Activated CD4-positive, CD25-positive, alpha-beta regulatory T cell (primary cell): ENCODE measurements around the gene MEG3.

Experiments used
- DNase-seq, 4 experiments: peaks; one replicate each; lab custom pipeline; 2025; lab: John Stamatoyannopoulos, UW

MEG3 gene

DNA sequence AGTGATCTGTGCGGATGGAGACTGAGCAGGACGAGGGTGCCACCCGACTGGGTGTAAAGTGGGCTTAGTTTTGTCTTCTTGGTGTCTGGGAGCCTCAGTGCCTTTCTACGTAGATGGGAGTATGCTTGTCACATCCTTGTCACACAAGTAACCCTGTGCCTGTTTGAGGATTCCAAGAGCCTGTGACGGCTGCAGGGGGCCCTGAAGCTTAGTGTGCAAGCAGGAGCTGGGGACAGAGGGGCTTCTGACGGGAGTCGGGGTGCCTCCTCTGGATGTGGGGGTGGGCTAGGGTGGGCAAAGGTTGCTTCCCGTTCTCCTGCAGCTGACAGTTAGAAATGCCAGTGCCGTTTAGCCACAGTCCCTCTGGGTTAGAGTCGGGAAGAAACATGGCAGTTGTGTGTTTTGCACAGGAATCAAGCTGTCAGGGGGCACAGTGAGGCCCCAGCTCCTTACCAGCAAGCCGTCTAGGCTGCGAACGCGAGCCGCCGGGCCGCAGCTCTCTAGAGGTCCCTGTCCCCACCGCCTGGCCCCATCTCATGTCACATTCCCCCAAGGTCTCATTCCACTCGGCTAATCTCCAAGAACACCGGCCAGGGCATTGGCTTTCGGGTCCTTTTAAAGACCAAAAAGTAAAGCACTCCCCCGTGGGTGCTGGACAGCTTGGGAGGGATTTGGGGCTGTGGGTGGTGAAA lies 70.6 kb downstream of the MEG3 start:
- no peak for DNase-seq

DNA sequence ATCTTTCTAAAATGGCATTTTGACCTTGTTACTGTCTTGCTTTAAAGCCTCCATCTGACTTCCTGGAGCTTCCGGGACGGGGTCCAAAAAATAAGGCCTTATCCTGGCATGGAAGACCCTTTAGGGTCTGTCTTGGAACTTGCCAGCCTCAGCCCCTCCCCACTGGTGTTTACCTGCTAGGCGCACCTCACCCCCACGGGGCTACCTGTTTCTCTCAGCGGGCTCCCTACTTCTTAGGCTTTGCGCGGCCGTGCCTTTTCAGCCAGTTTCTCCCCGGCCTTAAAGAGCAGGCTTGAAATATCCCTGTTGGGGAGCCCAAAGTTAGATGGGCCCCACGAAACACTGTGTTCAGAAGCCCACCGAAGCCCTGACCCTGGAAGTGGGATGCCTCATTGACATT lies 72.5 kb downstream of the MEG3 start:
- no peak for DNase-seq

DNA sequence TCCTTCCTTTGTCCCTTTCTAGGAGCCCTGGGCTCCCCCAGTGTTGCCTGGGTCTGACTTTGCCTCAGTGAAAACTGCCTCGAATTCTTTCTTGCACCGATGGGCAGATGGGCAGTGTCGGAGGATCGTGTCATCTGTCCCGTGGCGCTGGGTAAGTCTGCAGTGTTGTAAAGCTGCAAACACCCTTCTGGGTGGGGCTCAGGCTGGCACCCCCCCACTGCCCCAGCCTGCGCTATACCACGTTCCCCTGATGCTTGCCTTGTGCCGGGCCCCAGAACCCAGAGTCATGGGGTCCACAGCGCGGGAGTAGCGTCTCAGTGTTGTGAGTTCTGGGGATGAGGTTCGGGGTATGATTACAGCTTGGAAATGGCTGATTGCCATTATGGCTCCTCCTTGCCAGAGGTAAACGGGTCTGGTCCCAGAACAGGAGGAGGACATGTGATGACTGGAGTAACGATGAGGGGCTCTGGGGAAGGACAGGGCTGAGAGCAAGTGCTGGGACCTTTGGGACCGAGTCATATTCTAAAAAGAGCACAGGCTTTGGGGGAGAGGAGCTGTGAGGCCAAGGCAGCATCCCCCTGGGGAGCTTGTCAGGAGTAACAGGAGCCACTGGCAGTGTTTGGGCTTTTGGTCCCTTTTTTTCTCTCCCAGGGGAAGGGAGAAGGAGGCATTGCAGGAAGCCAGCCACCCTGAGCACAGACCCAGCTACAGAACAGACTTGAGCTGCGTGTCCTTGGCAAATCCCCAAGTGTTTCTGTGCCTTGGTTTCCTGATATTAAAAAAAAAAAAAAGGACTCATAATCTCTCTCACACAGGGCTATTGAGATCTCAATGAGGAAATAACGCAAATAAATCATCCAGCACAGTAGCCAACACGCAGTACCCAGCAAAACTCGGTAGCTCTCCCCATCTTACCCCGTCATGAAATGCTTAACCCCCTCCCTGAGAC lies 73.3 kb downstream of the MEG3 start:
- DNase-seq: no peak

DNA sequence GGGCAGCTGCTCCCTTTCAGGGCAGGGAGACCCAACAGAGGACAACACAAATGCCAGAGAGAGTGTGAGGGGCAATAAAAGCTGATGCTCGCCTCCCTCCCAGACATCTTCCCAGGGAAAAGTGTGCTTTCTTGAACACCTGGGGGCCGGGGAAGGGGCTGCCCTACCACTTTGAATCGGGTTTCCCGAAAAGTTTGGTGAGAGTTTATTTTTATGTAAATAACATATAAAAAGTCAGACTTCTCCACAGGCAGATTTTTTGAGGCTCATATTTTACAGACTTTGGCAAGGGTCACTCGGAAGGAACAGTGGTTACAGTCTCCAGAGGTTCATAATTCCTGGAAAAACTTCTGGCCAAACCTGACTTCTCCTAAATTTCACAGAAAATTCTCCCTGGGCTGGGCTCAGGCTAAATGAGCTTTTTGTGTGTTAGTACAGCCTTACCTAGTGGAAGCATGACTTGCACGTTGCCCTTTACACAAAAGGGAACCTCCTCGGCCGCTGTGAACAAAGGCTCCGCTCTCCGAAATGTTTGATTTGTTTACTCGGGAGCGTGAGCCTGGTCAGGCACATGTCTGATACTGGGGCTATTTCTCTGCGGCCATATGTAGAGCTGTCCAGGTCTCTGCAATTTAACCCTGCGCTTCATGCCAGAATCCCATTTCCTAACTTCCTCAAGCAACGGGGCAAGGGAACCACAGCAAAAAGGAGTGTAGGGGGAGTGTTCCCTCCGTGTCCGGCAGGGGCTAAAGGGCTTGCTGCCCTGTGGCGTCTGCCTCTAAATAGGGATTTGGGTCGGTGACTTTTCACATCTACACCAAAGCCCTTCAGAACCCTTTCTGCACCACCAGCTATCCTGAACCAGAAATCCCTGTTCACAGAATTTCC lies 74.2 kb downstream of the MEG3 start:
- no peak for DNase-seq

DNA sequence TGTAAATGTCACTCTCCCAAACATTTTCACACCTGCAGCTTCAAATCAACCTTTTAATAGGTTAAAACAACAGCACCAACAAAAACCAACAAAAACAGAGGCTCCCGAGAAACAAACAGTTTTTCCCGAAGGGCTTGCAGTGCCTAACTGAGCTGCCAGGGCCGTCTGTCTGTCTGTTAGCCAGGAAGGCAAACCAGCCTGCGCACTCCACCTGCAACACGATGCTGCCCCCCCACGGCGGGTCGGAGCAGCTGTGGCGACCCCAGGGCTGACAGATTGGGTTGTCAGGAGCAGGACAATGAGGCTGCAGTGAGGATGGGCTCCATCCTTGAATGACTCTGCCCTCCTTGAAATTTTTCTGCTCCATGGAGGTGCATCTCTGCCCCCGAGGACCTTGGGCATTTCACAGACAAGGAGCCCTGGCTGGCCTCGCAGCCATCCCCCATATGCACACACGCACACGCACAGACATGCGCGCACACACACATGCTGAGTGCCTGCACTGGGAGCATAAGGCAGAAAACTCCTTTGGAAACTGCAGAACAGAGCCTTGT lies 75.0 kb downstream of the MEG3 start:
- no peak for DNase-seq

DNA sequence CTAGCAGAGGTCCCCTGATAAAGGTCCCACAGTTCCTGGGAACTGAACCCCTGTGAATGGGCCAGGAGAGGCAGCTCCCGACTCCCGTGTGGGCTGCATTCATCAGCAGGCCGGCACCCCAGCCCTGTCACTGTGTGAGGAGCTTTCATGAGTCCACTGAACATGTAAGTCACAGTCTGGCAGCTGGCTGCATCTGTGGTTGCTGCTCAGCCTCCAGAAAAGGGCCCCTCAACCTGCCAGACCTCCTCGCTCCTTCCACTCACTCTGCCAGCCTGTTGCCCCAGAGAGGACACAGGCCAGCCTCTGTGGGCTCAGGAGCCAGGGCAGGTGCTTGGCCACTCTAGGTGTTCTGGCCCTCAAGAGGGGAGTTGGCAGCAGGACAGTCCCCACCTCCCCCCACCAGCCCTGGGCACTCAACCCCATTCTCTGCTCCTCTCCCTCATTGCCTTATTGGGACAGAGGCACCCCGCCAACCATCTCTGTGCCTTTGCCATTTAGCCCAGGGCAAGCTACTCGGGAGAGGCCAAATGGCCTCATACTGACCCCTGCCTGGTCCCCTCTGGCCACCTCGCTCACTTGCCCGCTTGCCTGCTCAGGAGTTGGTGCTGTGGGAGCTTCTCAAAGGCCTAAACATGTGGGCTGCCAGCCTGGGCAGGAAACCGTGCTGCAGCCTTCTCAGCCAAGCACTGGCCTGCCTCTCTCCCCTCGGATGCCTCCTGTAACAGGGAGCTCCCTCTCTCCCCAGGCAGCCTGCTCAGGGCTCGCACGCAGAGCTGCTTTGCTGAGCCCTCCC lies 75.7 kb downstream of the MEG3 start:
- no peak for DNase-seq

DNA sequence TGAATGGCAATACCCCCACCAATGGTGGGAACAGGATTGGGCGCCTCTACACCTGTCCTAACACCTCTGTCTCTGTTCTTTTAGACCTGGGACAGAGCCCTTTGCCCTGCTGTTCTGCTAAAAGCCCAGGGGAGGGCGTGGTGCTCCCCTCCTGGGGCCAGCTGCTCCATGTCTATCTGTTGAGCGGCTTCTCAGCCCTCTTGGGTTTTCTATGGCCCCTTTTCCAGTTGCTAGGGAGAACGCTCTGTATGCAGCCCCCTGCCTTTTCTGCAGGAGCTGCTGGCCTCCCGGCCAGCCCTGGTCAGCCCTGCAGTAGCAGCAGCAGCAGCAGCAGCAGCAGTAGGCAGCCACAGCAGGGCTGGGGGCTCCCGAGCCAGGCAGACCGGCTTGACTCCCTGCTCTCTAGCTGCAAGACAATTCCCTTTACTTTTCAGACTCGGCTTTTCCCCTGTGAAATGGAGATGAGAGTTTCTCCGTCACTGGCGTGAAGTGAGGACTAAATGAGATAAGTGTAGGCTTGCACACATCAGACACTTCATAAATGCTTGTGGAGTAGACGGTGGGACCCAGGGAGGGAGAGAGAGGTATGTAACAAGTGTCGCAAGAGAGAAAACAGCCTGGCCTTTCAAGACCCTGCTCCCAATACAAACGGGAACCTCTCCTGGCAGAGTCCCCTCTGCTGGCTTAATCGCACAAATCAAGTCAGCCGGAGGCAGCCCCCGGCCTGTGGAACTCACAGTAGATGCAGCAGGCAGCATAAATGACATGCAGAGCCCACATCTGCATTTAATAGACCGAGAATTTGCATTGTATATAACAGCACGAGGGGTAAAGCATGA lies 76.6 kb downstream of the MEG3 start:
- DNase-seq: no peak

DNA sequence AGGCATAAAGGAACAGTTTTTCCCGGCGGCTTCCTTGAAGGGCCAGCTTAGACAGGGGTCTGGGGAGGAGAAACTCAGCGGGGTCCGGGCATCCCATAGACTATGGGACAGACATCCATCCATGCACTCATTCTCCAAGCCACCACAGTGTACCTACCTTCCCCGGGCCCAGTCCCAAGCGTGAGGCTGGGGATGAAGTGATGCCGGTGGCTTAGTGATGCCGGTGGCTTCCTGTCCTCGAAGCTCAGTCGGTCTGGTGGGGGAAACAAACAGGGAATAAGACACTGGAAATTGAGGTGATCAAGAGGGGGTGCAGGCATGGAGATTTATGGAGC lies 77.2 kb downstream of the MEG3 start:
- no peak for DNase-seq

DNA sequence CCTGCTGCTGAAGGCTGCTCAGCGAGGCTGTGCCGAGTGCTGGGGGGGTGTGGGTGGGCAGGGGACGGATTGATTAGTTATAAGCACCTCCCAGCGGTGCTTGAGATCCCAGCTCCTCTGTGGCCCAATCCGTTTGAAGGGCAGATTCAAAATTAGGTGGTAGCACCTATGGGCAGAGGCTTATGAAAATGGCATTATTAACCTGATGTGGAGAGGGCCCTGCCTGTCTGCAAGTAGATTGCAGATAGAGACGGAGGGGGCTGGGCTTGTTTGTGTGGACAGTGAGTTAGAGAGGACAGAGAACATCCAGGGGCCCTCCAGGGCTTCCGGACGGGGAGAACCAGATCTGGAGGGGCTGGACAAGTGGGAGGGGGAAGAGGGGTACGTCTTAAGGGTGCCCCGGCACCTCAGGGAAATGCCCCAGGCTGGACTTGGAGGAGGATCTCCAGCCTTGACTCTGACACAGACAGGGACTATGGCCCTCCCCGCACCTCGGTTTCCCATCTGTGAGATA lies 77.8 kb downstream of the MEG3 start, which contains the start of gene RTL1:
RTL1 (minus strand) TSS at position 51 of the 514 bp plus-strand sequence. CDS start 18,934 bp downstream, outside the sequence.
- DNase-seq: no peak

DNA sequence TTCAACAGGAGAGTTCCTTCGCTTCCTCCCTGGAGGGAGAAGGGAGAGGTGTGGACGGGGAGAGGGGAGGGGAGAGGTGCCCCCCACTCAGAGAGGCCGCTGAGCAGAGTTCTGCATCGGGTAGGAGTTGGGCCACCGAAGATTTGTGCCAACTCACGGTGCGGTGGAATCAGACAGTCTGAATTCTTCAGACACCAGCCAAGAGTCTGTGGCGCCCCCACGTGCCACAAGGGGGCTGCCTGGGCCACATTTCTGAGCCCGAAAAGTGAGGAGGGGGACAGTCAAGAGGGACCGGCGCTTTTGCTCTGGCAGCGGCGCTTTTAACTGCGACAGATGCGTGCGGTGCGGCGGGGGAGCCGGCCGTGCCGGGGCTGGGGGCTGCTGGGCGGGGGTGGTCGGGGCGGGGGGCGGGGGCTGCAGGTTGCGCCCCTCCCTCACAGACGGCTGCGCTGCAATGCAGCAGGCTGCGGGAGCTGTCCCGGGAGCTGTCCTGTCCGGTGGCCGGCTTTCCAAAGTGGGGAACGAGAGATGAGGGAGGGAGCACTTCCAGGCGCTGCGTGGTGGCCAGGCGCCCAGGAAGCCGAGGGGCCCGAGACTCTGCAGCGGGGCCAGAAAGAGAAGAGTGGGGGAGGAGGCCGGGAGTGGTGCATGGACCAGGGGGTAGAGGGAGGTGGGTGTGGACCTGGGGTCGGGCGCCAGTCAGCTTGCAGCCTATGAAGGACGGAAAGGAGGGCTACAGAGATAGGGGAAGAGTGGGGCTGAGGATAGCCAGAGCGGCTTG lies 78.6 kb downstream of the MEG3 start:
- no peak for DNase-seq

DNA sequence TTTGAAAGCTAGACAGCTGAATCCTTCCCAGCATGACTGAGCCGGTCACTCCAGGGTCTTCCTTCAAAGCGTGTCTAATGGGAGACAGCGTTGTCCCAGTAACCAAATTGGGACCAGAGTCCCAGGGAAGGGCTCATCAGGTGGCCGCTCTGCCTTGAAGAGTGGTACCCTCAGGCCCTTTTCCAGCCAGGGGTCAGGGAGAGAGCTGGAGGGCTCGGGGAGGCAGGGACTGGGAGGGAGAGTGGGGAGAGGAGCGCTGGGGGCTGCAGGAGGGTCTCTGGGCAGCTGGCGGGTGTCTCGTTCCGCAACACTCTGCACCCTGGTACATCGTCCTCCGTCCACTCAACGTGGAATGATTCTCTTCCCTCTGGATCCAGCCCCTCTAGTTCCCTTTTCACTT lies 79.2 kb downstream of the MEG3 start:
- no peak for DNase-seq

DNA sequence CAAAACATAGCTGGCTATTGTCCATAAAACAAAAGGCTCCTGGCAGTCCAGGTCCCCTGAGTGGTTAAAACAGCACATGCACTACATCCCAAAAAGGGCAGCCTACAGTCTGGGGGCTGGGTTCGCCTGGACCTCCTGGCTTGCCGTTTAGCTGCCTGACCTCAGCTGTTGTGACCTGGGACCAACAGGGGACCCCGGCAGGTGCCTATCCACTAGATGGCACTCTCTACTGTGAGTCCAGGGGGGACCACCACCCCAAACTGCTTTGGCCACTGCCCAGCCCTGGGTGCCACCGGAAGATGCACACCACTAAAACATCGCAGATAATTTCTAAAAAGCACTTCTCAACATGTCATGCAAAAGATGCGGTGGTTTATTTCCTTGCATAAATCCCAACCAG lies 80.5 kb downstream of the MEG3 start:
- no peak for DNase-seq

DNA sequence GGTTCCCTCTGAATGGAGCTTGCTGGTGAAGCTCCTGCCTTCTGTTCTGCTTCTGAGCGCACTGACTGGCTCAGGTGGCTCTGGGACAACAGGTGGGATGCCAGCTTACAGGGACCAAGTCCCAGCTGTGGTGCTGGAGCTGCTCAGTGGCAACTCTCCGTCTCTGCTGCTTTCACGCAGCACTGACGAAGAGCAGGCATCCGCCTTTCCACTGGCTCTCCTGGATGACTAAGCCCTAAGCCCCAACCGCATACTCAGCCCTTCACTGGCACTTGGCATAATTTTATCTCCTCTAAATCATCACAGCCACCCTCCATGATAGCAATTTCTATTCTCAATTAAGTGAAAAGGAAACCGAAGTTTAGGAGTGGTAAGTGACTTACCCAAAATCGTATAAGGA lies 81.3 kb downstream of the MEG3 start:
- DNase-seq: no peak

DNA sequence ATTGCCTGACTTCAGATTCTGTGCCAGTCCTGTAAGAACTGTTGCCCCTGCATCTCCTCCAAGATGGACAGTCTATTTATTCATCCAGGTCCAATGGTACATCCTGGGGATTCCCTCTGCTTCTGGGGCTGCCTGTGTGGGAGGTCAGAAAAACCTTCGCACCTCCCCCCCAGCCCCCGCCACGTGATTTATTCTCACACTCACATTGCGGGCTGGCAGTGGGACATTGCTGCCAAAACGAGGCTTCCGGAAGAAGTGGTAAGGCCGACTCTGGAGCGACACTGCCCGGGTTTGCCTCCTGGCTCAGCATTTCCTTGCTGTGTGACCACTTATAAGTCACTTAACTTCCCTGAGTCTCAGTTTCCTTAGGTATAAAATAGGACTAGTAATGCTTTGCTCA lies 83.5 kb downstream of the MEG3 start:
- DNase-seq: no peak
